Stimulated activated CD8-positive, alpha-beta memory T cell treated with anti-CD3 and anti-CD28 coated beads, Interleukin-7, amount 100 ng/mL, for 48 hours (primary cell): Measurements from ENCODE around the gene ARL10.
A peak's percentile ranks its signal among the peaks of the same experiment; 100 is the strongest.

ENCODE experiments used
- DNase-seq, 2 donors: peaks; one replicate each; pipeline ENCODE4 v3.0.0-alpha.2; 2020; ENCODE audit warnings: low read depth in 1 of 2; ENCODE audit errors: extremely low read depth in 1 of 2

The ARL10 gene

DNA sequence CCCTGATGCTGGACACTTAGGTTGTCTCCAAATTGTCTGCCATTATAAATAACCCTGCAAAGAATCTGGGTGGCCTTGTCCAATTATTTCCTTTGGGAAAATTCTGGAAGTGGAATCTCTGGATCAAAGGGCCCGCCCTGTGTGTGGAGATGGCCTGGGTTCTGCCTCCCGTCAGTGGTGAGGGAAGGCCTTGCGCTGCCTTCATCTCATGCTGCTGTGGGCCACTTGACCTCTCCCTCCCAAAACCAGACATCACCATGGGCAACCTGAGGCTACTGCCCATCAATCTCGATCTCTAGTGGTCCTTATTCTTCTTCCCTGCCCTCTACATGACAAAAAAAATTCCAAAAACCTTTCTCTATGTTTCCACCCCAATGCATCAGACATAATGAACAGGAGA, 44.5 kb downstream of the ARL10 start:
- DNase-seq: no peak

DNA sequence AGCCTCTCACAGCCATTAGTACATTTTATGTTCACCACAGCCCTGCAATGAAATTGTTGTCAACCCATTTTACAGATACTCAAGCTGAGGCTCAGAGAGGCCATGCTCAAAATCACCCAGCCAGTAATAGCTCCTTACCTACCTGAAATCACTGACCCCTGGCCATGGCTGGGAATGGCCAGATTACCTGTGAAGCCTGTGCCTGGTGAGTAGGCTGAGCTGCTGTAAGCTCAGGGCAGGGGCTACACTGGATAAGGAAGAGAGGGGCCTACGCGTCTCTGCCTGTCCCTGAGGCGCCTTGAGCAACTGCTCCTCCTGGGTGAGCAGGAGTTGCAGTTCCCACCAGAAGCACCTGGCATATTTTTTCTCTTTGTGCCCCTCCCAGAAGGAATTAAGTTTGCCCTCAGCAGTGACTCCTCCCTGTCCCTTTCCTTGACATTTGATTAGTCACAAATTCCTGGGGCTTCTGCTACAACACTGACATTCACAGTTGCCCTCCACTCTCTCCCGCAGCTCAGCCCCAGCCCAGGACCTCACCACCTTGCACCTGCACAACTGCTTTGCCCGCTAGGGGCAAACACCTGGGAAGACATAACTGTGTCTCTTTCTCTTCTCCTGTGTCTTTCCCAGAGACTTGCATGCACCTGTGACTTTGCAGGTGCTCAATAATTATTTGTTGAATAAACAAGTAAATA, 45.3 kb downstream of the ARL10 start:
- no peak for DNase-seq

DNA sequence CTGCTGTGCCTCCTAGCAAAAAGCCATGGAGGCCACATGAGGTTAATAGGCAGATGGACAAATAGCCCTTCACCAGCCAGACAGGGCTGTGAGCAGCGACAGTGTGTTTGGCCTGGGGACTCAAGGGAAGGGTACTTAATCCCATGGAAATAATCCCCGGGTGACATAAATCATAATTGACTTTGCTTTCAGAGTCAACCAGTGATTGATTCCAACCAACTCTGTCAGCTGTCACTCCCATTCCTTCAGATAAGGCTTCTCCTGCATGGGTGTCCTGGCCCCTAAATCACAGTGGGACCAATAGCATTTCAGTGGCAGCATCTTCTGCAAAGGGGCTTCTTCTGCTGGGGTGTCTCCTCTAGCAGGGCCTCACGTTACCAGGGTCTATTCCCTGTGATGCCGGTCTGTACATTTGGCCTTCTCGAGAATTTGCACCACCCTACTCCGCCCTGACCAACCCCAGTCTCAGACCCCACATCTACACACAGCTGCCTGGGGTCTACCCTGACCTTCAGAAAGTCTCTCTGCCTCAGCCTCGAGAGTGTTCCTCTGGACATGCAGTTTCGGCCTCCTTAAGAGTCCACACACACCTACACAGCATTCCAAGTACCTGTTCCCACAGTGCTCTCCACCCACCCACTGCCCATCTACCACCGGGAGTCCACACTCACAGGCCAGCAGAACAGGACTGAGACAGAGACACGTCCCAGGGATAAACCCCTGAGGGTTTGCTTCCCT, 47.4 kb downstream of the ARL10 start:
- no peak for DNase-seq

DNA sequence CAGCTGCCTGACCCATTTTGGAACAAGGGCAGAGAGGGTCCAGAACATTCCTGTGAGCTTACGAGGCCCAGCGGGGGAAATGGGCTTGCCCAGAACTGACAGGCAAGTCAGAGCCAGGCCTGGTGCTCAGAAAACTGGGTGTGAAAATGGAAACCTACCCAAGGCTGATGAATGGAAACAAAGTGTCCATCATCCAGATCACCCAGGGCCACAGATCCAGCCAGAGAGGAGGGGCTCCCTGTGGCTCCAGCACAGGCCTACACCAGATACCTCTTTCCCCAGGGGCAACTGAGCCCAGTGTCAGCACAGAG, 47.9 kb downstream of the ARL10 start:
- no peak for DNase-seq

DNA sequence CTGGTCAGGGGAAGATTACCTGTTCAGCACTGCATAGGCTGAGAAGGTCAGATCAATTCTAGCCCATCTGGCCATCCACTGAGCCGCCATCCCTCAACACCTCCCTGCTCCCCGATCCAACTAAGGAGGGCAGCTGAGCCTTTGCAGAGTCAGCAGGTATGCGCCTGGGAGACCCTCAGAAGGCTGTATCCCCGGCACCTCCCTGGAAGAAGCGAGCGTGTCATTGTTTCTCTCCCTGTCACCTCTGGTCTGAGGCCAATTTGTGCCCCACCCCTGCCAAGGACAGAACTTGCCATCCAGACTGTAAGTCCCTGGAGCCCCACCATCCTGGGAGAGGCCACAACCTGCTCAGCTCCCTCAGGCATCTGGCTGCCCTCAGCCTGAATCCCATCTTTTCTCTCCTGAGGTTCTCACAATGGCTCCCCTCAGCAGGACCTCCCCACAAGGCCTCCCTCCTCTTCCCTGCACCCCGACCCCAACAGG, 48.5 kb downstream of the ARL10 start:
- DNase-seq: no peak

DNA sequence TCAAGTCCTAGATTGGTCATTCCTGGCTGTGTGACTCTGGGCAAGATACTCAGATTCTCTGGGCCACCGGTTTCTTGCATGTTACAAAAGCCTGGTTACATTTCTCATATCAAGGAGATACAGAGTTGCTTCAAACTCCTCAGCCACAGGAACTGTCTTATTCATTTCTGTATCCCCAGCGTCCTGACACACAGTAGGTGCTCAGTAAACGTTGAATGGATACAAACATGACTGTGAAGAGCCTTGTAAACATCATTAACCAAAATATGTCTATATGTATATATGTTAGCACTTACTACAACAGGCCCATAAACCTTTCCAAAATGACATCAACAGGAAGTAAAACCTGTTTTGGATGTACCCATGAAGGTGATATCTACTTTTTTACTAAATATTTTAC, 49.4 kb downstream of the ARL10 start:
- no peak for DNase-seq

DNA sequence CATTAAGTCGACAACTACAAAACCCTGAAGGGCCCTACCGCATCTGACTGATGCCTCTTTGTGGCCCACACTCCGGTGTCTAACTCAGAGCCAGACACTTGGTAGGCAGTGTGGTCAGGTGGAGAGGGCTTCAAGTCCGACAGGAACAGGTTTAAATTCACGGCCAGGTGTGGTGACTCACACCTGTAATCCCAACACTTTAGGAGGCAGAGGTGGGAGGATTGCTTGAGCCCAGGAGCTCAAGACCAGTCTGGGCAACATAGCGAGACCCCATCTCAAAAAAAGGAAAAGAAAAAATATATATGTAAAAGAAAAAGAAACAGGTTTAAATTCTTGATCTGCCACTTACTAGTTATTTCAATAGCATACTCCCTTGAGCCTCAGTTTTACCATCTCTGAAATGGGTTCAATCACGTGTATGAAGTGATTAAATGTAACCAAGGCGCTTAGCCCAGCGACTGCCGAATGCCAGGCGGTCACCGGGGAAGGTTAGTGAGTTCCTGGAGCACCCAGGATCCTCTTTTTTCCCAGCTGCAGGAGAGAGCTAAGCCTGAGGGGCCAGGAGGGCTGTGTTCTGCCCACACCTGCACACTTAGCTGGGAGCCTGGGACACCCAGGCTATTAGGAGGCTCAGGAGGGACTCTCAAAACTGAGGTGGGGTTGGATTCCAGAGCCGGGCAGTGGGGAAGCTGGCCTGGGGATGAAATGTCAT, 50.1 kb downstream of the ARL10 start:
- no peak for DNase-seq

DNA sequence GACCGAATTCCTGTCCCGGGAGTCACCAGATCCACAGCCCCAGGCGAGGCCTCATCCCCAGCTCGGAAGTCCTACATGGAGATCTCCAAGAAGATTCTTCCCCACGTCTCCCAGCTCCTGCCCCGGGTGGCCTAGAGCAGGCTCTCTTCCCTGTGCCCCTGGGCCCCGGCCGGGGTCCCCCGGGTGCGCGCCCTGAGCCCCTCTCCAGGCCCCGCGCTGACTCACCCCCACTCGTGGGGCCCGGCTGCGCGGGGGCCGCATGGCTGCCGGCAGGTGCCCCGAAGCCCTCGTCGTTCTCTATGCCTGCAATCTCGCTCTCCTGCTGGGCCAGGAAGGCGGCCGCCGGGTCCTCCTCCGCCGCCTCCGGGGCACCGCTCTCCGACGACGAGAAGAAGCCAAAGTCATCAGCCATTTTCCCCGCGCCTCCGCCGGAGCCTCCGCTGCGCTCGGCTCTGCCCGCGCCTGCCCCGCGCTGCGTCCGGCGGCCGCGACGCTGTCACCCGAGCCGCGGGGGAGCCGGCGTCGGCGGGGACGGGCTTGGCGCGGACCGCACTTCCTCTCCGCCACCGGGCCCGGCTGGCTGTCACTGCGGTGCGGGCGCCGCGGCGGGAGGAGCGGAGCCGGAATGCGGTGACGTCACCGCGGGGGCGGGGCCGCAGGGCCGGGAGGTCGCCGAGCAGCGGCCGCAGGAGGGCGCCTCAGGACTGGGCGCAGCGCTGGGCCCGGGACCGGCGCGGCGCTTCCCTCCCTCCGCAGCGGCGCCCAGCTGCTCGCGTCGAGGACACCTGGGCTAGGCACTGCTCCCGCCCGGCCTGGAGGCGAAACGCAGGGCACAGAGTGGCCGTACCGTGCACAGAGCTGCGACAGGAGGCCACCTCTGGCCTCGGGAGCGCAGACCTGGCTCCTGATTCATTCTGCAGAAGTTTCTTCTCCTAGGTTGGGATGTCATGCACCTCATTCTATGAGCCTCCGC, 51.0 kb downstream of the ARL10 start, which contains the start of gene CLTB:
CLTB (minus strand) TSS at position 588 of the 973 bp plus-strand sequence; CDS start at position 412, 176 bp downstream.
- peak; percentile 66 to 78 for DNase-seq

DNA sequence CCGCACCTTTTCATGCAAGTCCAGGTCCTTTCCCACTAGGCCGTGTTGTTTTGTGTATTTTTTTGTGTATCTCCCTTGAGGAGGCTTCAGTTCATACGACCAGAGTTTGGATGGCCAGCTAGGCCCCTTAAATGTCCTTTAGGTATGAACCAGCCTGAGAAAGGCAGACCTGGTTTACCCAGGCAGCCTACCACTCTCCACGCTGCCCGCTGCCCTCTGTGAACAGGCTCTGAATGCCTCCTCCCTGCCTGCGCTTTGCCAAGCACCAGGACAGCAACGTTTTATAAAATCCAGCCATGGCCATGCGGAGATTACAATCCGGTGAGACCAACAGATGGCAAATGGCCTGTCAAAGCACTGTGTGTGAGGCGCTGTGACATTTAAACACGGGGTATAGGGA, 51.7 kb downstream of the ARL10 start:
- no peak for DNase-seq

DNA sequence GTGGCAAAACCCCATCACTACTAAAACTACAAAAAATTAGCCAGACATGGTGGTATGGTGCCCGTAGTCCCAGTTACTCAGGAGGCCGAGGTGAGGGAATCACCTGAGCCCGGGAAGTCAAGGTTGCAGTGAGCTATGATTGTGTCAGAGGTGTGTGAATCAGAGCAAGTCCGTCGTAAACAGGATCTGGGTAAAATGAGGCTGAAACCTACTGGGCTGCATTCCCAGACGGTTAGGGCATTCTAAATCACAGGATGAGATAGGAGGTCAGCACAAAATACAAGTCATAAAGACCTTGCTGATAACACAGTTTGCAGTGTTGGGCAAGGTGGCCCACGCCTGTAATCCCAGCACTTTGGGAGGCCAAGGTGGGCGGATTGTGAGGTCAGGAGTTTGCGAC, 53.0 kb downstream of the ARL10 start:
- no peak for DNase-seq

DNA sequence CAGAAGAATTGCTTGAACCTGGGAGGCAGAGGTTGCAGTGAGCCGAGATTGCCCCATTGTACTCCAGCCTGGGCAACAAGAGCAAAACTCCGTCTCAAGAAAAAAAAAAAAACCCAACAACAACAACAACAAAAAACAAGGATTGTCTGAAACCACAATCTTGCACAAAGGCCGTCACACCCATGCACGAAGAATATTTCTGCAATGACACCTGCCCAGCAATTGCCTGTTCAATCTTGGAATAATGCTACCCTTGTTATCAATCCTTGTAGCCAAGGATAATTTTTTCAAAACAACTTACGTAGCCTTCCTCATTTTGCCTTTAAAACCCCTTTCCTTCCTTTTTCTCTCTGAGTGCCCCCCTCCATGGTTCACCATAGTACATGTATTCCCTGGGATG, 54.8 kb downstream of the ARL10 start:
- no peak for DNase-seq

DNA sequence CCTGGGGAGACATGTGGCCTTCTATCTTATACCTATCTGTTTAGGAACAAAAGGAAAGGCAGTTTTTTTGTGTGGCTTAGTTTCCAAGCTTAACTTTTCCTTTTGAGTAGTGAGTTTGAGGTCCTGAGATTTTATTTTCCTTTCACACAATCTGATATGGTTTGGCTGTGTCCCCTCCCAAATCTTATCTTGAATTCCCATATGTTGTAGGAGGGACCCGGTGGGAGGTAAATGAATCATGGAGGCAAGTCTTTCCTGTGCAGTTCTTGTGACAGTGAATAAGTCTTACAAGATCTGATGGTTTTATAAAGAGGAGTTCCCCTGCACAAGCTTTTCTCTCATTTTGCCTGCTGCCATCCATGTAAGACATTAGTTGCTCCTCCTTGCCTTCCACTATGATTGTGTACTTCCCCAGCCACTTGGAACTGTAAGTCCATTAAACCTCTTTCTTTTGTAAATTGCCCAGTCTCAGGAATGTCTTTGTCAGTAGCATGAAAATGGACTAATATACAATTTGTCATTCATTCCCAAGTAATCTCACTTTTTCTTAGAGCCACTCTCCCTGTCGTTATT, 55.8 kb downstream of the ARL10 start:
- DNase-seq: no peak

DNA sequence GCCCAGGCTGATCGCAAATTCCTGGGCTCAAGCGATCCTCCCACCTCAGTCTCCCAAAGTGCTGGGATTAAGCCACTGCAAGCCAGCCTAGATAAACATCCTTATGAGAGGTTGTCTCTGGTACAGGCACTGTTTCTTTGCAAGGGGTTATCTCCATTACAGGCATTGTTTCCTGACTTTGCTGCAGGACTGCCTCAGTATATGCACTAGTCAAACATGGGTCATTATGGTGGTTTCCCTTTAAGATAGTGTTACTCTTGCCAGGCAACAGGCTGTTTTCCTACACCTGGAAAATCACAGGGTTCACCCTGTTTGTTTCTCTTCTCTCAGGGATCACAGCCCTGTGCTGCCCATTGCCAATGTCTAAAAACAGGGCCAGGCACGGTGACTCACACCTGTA, 58.9 kb downstream of the ARL10 start:
- no peak for DNase-seq

DNA sequence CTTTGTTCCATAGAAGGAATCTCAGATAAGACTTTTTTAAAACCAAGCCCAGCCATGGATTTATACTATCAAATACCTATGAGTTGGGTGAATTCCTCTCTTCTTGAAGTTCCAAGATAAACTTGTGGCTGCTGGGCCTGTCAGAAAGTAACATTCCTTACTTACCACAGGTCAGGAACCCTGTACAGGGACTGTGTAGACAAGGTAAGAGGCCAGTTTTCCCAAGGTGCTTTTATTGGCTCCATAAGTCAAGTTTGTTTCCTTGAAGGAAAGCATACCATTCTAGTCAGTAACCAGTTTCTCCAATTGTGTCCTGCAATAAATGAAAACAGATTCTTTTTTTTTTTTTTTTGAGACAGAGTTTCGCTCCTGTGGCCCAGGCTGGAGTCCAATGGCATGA, 59.9 kb downstream of the ARL10 start:
- no peak for DNase-seq

DNA sequence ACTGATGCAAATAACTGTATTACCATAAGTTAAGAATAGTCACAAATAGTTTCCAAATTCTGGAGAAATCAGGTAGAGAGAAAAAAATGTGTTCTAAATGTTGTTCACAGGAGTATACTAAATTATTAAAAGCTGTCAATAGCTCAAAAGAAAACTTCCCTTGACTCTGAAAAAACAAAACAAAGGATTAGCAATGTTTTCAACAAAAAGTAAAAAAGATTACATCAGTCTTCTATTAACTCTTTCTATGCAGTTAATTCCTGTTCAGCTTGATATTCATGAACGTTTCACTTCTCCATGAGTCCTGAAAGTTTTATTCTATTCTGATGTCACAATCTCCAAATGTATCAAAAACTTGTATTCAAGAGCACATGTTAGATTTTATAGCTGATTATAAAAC, 60.5 kb downstream of the ARL10 start:
- DNase-seq: no peak

DNA sequence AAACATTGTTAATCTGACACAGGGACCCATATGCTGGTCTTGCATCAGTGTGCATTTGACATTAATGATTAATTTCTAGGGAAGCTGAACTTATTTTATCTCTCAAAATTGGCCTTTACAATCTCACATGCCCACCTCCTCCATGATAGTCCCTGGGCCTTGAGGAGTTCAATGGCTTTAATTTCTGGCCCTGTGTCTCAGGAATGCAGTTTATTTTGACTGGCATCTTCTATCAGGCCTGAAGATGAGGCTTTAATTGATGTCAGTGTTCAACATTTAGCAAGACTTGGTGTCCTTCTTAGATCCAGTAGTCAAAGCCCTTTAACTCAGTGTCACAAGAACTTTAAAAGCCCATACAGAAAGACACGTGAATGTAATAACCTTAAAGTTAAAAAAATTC, 61.6 kb downstream of the ARL10 start:
- no peak for DNase-seq

DNA sequence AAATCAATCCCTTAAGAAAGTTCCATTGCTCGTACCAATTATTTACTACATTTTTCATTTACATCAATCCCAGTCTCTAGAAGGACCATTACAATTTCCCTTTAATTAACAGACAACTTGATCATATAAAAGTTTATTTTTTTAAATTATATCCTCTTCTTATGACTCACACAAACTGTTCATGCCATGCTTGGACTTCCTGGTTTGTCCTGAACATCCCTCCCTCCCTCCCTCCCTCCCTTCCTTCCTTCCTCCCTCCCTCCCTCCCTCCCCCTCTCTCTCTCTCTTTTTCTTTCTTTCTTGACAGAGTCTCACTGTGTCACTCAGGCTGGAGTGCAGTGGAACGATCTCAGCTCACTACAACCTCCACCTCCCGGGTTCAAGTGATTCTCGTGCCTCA, 62.7 kb downstream of the ARL10 start:
- no peak for DNase-seq

DNA sequence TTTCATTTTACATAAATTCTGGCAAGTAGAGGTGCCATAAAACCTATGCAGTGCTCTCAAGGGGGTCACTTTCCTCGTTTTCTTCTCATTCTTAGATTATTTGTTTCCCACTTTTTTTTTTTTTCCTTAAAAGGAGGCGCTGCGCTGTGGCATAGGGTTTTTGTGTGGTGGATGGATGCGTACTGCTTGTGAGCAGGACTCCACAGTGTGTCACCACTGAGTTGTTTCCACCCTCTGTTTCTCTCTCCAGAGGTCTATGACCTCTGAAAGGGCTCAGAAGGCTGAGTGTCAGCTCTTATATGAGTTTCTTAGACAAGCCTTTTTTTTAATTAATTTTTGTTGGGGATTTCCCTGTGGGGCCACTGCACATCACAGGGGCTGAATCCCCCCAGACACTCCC, 64.7 kb downstream of the ARL10 start:
- no peak for DNase-seq
